HG02970 (cell line): Measurements from ENCODE around the gene TMEM150C.

Experiments used
- ATAC-seq: cut with Tn5 transposase; IDR thresholded peaks from one replicate; pipeline ENCODE4 v1.9.1; 2021; ENCODE audit warnings: mild to moderate bottlenecking, moderate library complexity, moderate number of reproducible peaks; ENCODE audit not compliant: unreplicated experiment, low FRiP score

Gene TMEM150C

GRCh38 chr4:82433791-82434190 is 128.0 kb downstream of the TMEM150C start:
- no peak for ATAC-seq
